Esophagus muscularis mucosa (tissue), 4 donors: ENCODE measurements around the gene PIH1D2. TPM values are rescaled to one million over a fixed set of nuclear protein-coding genes. Genes with fewer than 3 reads are reported as not detected.

Experiments used
- DNase-seq: peaks from one replicate; pipeline ENCODE4 v3.0.0-alpha.2; 2017; ENCODE audit errors: extremely low spot score
- H3K27ac ChIP-seq, 4 donors: fragments of 200-600 bp; sonication (generic); replicated peaks in 1 of 4; 1 replicate in 3 of 4; 2 replicates in 1 of 4; pipeline ENCODE4 v1.5.1; 2016 to 2019; ENCODE audit warnings: mild to moderate bottlenecking in 1 of 4
- H3K27me3 ChIP-seq, 4 donors: fragments of 200-600 bp; sonication (generic); one replicate each; pipeline versions ENCODE4 v1.5.1 to v1.6.0; 2016 to 2019
- H3K36me3 ChIP-seq, 4 donors: fragments of 200-600 bp; sonication (generic); one replicate each; pipeline ENCODE4 v1.5.1; 2016 to 2019
- H3K4me1 ChIP-seq, 4 donors: fragments of 200-600 bp; sonication (generic); one replicate each; pipeline ENCODE4 v1.5.1; 2016 to 2019
- H3K4me3 ChIP-seq, 4 donors: fragments of 200-600 bp; sonication (generic); 1 replicate in 2 of 4; 2 replicates in 2 of 4; pipeline ENCODE4 v1.5.1; 2016 to 2019; ENCODE audit warnings: mild to moderate bottlenecking in 4 of 4, moderate library complexity in 1 of 4
- H3K9me3 ChIP-seq, 4 donors: fragments of 200-600 bp; sonication (generic); 1 replicate in 3 of 4; 2 replicates in 1 of 4; pipeline ENCODE4 v1.5.1; 2016 to 2019
- EP300 ChIP-seq: sonication (generic); formaldehyde crosslinking; IDR thresholded peaks from one replicate; pipeline ENCODE4 v1.6.1; 2017; ENCODE audit warnings: antibody characterized with exemption
- POLR2A ChIP-seq: fragments of 450-650 bp; IDR thresholded peaks from one replicate; pipeline ENCODE4 v1.6.1; 2017; ENCODE audit warnings: antibody characterized with exemption, moderate library complexity, mild to moderate bottlenecking, low read depth
- POLR2AphosphoS5 ChIP-seq, 2 donors: sonication (generic); formaldehyde crosslinking; IDR thresholded peaks; one replicate each; pipeline ENCODE4 v1.6.1; 2017; ENCODE audit warnings: antibody characterized with exemption in 2 of 2
- WGBS: methylation state at CpG from one replicate; pipeline ENCODE4 v1.1.5; 2018; 5-methylcytosine and 5-hydroxymethylcytosine counted together
- intact Hi-C: fragments of 100-400 bp; cut with DNase I; formaldehyde crosslinking; loops from one replicate; pipeline ENCODE4 v1.15.1; 2023
- total RNA-seq, 4 donors: library from RNA; depleted of rRNA; stranded (reverse); fragments of >200 nt; gene quantifications; one replicate each; pipeline versions ENCODE4 v1.1.0 to v1.2.1, GENCODE V29; 2016
- TF ChIP-seq, protein P1 (sequence below), 3 experiments: fragments of 200-600 bp in 2 of 3; fragments of 450-650 bp in 1 of 3; sonication (generic) in 2 of 3; IDR thresholded peaks; one replicate each; pipeline ENCODE4 v1.5.1; 2017 to 2019; ENCODE audit warnings: antibody characterized with exemption in 3 of 3, mild to moderate bottlenecking in 2 of 3, moderate library complexity in 1 of 3

Gene PIH1D2
- total RNA-seq, 4 donors from 2014 or later: 0.83 to 1.5 (median 1.1) TPM

DNA sequence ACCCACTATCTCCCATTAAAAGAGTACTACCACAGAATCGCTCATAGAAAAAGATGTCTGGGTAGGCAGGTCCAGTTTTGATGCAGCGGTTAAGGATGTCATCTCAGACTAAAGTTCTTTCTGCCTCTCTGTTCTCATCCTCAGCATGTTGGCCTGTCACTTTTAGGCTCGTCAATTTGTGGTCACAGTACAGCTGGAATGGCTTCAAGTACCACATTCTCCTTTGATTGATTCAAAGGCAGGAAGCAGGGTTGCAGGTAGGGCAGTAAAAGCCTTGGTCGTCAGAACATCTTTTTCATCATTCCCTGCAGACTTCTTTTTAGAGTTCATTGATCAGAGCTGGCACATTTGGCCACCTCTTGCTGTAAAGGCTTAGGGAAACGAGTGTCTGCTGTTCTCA lies 41.6 kb upstream of the PIH1D2 start:
- no peak for TF ChIP-seq EP300
- no peak for TF ChIP-seq POLR2AphosphoS5 (IDR thresholded peaks at IDR 0.05)
- no peak for TF ChIP-seq POLR2A
- TF ChIP-seq, protein P1, sequence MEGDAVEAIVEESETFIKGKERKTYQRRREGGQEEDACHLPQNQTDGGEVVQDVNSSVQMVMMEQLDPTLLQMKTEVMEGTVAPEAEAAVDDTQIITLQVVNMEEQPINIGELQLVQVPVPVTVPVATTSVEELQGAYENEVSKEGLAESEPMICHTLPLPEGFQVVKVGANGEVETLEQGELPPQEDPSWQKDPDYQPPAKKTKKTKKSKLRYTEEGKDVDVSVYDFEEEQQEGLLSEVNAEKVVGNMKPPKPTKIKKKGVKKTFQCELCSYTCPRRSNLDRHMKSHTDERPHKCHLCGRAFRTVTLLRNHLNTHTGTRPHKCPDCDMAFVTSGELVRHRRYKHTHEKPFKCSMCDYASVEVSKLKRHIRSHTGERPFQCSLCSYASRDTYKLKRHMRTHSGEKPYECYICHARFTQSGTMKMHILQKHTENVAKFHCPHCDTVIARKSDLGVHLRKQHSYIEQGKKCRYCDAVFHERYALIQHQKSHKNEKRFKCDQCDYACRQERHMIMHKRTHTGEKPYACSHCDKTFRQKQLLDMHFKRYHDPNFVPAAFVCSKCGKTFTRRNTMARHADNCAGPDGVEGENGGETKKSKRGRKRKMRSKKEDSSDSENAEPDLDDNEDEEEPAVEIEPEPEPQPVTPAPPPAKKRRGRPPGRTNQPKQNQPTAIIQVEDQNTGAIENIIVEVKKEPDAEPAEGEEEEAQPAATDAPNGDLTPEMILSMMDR (IDR thresholded peaks at IDR 0.05): no peak
- Histone ChIP-seq H3K4me1 (peaks cover 0 to 7% (median 3%) of the 10 kb centered on the region in 4 donors), H3K27ac (no peak overlapping the region), H3K9me3 (no peaks in the 10 kb centered on the region), H3K4me3 (no peak overlapping the region), H3K36me3 (peaks cover 0 to 7% (median 0%) of the 10 kb centered on the region in 4 donors), H3K27me3 (no peaks in the 10 kb centered on the region)
- 82% methylated on average over 5 of the region's 5 CpGs for WGBS
- intact Hi-C loops: loop anchor here (2.0 to 10.0 kb wide), 2 partner anchors 59 to 169 kb away; partner anchors contain the start of gene BCO2
- peak; percentile 10 for DNase-seq

DNA sequence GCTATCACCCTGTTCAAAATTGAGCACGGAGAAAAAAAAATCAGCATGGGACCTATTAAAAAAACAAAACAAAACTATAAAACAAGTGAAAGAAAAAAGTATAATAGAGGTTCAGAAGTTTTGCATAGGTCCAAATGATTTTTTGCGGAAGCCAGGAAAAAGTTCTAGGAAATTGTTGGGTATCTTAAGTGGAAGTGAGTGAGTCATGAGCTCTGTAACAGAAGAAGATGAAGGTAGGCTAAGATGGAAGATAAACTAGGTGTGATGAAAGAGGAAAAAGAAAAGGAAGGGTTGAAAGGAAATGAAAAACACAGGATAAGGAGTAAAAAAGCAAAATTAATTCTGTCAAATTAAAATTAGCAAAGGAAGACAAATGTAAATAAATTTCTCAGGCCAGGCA lies 40.6 kb upstream of the PIH1D2 start:
- Histone ChIP-seq H3K9me3 (no peaks in the 10 kb centered on the region), H3K36me3 (peaks cover 0 to 6% (median 0%) of the 10 kb centered on the region in 4 donors), H3K27ac (no peak overlapping the region), H3K27me3 (no peaks in the 10 kb centered on the region), H3K4me3 (no peak overlapping the region), H3K4me1 (peaks cover 0 to 7% (median 3%) of the 10 kb centered on the region in 4 donors)
- TF ChIP-seq POLR2AphosphoS5 (IDR thresholded peaks at IDR 0.05) (no peak), POLR2A (no peak), EP300 (no peak)
- TF ChIP-seq, protein P1 (IDR thresholded peaks at IDR 0.05): no peak
- intact Hi-C loops: loop anchor here (2.0 to 10.0 kb wide), 2 partner anchors 60 to 170 kb away; partner anchors contain the start of gene BCO2
- DNase-seq: no peak
- WGBS: 95% methylated on average over 2 of the region's 2 CpGs

DNA sequence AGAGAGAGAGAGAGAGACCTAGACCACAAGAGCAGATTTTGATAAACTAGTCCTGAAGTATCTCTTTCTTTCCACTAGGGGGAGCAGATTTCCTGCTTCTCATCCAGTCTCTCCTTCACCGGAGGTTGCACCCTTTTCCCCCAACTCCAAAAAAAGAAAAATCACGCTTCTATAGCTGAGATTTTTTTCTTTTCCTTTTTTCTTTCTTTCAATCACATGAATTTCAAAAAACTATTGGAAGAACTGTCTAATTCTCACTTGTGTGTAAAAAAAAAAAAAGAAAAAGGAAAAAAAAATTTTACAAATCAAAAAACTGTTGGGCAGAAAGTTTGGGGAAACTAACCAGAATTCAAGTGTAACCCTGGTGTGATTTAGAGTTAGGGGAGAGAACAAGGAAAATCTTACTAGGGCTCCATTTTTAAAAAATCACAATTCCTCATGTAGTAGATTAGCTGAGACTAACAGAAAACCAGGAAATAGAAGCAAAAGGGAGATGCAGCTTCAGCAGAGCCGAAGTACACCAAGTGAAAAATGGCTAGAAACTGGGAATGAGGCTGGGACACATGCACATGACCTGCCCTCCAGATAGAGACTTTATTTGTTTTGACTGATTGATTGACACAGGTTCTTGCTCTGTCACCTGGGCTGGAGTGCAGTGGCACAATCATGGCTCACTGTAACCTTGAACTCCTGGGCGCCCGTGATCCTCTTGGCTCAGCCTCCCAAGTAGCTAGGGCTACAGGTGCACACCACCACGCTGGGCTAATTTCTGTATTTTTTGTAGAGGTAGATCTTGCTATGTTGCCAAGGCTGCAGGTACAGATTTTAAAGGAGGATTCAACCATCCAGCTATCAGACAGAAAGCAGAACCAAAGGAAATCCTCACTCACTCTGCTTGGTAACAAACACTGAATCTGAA lies 40.0 kb upstream of the PIH1D2 start:
- H3K4me3 ChIP-seq: no peak overlapping the region

DNA sequence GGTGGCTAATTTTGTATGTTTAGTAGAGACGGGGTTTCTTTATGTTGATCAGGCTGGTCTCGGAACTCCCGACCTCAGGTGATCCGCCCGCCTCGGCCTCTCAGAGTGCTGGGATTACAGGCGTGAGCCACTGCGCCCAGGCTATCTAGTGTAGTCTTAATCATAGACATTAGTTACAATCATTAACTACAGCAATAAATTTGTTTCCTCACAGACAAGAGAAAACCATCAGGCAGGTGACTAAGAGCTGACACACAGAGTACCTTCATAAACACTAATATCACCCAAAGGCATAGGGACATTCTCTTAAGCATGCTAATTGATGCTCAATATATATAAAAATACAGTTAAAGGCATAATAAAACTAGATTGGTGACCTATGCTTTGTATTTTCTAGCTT lies 32.3 kb upstream of the PIH1D2 start:
- Histone ChIP-seq H3K4me3 (no peak overlapping the region), H3K4me1 (no peaks in the 10 kb centered on the region), H3K27ac (no peak overlapping the region), H3K27me3 (no peaks in the 10 kb centered on the region), H3K9me3 (no peaks in the 10 kb centered on the region), H3K36me3 (peaks cover 0 to 14% (median 9%) of the 10 kb centered on the region in 4 donors)
- TF ChIP-seq, protein P1 (IDR thresholded peaks at IDR 0.05): no peak
- TF ChIP-seq POLR2AphosphoS5 (IDR thresholded peaks at IDR 0.05): no peak
- no peak for TF ChIP-seq POLR2A
- TF ChIP-seq EP300: no peak
- intact Hi-C loops: no loop called here
- 94% methylated on average over 8 of the region's 8 CpGs for WGBS
- no peak for DNase-seq

More for the DNA sequence above, 40.0 kb upstream of the PIH1D2 start:
- no peak overlapping the region for H3K27ac ChIP-seq
- 60% methylated on average over 6 of the region's 6 CpGs for WGBS
- H3K4me1 ChIP-seq: peaks cover 0 to 7% (median 3%) of the 10 kb centered on the region in 4 donors
- no peaks in the 10 kb centered on the region for H3K9me3 ChIP-seq
- TF ChIP-seq, protein P1 (IDR thresholded peaks at IDR 0.05): peak; percentile 63 to 74 (median 71)
- TF ChIP-seq POLR2AphosphoS5 (IDR thresholded peaks at IDR 0.05): no peak
- intact Hi-C loops: loop anchor here (2.0 to 10.0 kb wide), 2 partner anchors 61 to 171 kb away; partner anchors contain the start of gene BCO2
- peaks cover 0 to 6% (median 0%) of the 10 kb centered on the region in 4 donors for H3K36me3 ChIP-seq
- no peak for DNase-seq
- no peaks in the 10 kb centered on the region for H3K27me3 ChIP-seq
